ENCODE data around the gene POU2F1. TPM values are rescaled to one million over a fixed set of nuclear protein-coding genes. Genes with fewer than 3 reads are reported as not detected.
A peak's percentile ranks its signal among the peaks of the same experiment; 100 is the strongest.

The POU2F1 gene
- total RNA-seq, 1 donor from 2014 or later: 5.6 TPM

DNA sequence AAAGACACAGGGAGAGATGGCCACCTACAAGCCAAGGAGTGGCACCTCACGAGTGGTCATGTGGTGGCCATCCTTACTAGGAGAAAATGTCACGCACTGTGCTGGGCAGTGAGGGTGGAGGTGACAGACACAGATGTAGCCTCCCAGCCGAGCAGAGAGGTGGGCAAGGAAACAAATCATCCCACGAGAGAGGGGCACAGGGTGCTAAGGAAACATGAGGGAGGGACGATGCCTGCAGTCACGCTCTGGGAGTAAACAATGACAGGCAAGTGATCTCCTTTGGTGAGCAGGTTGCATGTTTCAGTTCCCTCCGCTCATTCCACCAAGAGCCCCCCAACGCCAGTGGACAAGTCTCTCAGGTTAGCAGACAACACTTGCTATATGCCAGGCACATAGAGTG is 231.8 kb downstream of the POU2F1 start:
- no peak for DNase-seq

DNA sequence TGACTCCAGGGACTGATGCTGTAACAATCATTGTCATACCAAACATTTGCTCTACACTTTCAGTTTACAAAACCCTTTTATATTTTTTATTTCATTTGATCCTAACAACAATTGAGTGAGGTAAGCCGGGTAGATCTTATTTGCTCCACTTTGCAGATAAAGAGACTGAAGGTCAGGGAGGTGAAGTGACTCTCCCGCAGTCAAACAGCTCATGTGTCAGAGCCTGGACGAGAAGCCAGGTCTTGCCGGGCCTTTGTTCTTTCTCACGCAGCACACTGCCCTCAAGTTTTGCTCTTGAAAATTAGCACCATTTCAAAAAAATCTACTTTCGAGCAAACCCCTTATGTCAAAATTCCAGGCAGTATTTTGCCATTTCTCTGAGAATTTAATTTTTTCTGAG is 232.4 kb downstream of the POU2F1 start:
- no peak for DNase-seq

DNA sequence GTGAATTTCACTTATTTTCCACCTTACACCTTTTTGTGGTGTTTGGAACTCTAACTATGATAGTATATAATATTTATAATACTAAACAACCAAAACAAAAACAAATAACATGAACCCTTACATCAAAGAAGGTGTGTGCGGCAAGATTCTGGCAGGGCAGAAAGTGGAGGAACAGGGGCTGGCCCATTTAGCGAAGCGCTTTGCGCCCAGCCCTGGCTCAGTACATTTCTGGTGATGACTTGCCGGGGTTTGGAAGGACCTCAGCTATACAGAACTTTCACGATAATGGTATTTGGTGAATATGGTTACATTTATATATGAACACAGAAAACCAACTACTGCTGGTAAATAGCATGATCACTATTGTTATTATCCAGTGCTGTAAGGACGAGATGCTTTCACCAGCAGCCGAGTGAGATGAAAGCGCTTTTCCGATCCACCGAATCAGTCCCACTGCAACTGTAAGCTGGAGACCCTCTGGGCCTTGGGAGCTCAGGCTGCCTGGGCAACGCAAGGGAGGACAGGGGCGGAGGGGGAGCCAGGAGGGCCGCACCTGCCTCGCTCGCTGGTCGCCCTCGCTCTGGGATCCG is 233.7 kb downstream of the POU2F1 start:
- DNase-seq: no peak

DNA sequence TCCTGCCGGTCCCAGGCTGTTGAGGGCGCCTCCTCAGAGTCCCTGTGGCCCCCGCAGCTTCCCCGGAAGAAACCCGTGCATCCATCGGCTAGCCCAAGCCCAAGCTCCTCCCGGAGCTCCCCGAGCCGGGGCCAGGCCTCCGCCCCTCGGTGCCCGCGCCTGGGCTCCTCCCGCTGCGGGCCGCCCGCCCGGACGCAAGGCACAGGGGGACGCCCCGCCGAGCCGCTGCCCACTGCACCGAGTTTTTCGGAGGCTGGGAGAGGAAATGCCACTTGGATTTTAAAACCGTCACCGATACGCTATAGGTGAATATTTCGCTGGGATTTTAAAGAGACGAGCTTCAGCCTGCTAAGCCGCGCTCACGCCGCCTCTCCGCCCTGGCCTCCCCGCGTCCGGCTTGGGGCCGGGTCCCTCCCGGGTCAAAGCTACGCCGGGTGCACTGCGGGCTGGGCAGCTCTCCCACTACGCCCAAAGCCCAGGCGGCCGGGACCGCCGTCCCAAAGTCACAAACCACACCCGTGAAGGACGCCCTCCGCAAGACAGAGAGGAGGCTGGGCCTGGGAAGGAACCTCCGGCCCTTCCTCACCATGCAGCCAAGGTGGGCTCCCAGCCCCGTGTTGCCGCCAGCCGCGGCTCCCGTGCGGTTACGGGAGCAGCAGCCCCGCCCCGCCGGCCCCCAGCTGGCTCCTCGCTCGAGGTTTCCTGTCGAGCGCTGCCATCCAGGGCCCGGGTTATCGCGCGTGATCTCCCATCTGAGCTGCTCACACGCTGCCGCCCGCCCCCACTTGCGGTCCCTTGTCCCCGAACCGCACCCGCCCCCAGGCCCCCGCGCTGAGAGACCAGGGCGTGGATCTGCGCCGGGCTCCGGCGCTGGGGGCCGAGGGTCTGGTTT is 234.5 kb downstream of the POU2F1 start:
- DNase-seq: peak; percentile 46

DNA sequence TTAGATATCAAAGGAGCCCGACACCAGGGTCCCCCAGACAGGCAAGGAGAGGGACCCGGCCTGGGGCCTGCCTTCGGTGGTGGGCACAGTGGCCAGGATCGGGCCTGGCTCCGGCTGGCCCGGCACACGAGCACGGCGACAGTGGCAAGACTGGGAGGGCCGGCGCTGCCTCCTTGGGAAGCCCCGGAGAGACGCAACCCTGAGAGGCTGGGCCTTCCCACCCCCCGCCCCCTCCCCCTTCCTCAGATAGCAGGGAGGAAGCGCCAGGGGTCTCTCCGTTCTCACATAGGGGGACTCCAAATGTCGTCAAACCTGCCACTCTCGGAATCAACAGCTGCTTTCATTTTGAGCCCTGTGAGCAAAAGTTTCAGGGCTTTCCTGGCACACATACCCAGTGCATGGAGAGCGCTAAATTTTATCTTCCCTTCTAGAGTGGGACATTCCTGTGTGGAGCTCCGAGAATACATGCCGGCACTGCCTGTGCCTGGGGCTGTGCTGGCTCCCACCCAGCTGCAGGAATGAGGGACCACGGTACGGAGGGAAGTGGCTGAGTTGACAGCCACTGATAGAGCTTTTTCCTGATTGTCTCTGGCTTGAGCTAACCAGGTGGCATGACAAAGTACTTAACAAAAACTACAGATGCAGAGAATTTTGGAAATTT is 235.2 kb downstream of the POU2F1 start:
- DNase-seq: peak; percentile 15

DNA sequence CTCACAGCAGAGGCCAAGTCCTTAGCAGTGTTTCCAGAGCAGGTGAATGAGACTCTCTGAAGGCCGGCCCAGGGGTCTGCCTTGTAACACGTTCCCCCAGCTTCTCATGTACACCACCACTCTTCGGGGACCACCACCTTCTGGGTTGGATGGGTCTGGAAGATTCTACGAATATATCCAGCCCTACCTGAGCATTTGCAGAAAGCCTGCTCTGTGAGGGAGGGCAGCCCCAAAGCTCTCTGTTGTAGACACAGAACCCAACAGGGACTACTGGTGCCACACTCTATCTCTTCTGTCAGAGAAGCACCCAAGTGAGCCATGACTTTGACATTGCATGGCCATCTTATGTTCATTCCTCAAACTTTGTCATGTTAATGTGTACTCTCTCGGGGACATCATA is 235.8 kb downstream of the POU2F1 start:
- DNase-seq: no peak

DNA sequence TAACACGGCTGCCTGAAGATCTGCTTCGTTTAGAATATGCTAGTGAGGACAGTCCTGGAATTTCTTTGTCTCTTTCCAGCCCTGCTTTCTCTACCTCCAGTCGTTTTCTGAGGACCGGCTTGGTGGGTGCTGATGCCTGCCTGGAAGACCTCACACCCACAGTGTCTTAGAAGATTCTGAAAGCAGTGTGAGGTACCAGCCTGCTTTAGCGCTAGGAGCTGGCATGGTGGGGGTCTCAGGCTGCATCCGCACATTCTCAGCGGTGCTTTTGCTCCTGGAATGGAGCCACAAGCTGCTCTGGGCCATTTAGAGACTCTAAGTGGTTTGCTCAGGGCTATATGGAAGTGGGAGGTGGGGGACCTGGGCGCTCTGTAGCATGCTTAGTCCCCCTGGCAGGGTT is 236.2 kb downstream of the POU2F1 start:
- no peak for DNase-seq

DNA sequence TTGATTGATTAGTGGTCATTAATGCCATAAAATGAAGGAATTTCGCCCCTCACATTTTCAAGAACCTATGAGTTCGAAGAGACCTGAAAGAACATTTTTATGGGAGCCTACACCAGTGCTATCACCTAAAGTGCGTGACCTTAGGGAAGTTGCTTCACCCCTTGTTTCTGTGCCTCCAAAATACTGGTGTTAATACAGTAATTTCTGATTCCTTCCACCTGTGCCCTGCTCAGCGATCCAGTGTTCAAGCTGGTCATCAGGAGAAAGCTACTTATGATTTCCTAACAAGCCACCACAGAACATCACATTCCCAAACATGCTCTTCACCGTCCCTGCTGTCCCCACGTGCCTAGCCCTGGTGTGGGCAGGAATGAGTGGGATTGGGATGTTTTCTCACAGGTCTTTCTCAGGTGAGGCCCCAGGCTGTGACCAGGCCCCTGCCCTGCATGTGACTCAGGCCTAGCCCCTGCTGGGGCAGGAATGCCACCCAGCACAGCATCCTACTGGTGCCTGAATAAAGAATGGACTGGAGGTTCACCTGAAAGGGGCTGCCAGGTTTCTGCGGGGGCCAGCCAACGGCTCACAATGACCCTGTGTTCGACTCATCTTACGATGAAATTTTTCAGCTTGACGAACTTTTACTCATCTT is 237.4 kb downstream of the POU2F1 start:
- no peak for DNase-seq

DNA sequence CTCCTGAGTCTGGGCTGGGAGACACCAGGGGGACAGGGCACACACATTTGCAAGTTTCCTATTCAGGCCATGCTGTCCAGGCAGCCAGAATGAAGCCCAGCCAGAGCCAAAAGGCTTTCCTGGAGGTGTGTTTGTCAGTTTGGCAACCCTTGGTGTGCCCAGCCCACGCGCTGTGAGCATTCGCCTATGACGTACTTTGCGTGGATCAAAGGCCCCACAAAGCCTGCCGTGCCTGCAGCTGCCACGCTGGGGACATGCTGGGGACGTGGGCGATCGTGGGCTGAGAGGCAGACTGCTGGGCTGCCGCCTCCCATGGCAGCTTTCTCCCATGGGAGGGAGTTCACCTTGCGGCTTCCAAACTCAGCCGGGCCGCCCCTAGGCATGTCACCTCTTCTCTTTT is 240.2 kb downstream of the POU2F1 start:
- DNase-seq: no peak

DNA sequence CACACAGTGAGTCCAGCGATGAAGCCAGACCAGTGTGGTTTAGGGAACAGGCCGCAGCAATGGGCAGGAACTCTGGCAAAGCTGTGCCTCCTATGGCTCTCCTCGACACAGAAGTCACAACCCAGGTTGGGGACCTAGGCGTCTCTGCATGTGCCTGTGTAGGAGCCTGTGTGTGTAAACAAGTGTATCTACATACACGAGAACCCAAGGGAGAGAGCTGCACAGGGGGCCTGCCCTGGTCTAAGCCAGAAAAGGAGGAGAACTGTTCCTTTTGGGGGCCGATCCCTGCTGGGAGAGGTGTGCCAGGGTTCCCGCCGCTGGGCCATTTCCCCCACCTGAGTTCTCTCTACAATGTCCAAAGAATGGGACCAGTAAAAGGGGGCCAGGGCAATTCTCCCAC is 241.7 kb downstream of the POU2F1 start:
- DNase-seq: no peak

DNA sequence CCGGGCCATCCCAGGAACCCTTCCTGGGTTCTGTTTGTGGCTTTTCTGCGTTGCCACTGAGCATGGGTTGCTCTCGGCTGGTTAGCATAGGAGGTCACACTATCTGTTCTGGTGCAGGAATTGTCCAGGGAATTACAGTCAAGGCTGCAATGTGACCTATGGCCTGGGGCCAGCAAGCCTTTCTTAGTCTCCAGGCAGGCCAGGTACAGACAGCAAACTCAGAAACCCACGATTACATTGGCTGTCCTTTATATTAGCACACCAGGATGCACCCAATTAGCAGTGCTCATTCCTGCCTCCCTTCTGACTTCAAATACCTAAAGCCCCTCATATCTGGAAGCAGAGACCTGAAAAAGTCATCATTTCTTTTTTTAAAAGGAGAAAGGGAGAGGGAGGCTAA is 242.4 kb downstream of the POU2F1 start:
- no peak for DNase-seq

DNA sequence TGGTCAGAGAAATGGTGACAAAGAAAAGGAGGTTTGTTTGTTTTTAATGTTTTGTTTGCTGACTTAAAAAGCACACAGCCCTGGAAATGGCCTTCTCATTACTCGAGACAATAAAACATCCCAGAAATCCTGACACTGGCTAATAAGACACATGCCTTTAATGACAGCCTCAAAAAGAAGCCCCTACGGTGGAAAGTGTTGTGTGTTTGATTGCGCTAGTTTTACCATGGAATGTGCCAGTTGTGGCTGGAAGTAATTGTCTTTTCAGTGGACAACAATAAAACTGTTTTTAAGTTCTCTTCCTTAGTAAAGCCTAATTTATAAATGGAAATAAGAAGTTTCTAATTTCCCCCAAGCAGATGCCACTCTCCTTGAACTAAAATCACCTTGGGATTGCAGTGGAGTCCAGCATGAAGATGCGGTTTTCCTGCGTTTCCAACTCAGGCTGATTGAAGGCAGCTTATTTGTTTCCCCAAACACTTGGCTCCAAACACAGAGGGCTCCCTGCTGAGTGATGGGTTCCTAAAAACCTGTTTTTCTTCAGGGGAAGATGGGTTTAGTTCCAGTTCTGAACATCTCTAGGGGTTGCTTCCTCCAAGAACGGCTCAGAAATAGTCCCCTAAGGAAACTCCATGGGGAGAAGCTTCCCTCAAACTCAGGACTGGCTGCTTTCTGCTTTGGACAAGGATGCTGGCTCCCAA is 243.3 kb downstream of the POU2F1 start:
- no peak for DNase-seq

DNA sequence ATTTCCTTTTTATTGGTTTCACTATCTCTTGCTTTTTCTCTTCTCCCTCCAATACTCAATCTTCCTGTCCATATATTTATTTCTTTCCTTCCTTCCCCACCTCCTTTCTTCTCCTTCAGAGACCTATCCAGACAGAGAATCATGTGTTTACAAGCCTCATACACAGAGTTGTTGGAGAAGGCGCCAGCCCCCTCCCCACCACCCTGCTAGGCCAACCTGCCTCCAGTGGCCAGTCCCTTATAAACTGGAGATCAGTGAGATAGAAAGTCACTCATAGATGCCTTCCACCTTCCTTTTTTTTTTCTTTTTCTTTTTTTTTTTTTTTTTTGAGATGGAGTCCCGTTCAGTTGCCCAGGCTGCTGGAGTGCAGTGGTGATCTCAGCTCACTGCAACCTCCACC is 244.3 kb downstream of the POU2F1 start:
- DNase-seq: no peak

DNA sequence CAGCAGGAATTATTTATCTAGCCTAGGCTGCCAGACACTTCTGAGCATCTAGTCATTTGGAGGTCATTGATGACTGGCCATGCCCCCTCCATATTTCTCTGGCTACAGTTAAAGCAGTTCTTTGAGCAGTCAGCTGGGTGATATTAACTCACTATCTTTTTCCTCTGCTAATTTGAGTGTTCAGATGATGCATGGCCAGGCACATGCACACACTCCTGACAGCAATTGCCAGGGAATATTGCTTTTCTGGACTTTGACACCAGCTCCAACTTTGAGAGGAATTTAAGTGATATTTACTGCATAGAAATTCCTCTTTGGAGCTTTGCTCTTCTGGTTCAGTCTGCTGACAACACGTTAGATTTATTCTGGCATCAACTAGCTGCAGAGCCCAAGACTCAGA is 245.1 kb downstream of the POU2F1 start:
- DNase-seq: no peak

DNA sequence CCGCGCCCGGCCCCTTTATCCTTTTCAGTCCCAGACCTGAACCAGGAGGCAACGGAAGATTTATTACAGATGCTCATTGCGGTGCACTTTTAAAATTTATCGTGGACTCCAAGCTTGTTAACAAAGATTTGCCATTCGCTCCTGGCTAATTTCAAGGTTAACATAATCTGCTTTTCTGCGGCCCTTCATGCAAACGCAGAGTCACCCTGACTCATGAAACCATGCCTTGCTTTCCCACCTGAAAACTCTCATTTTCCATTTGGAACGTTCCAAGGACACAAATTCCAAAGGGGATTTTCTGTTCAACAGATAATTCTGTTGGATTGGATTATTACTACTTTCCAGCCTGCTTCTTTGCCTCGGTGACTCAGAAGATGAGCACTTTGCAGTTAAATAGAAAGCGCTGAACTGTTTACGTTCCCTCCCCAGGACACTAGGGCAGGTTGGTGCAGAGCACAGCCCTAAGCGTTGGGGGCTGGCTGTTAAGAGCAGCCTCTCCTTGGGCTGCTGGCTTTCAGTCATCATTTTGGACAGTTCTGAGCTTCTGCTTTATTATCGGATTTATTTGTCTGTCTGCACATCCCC is 246.5 kb downstream of the POU2F1 start:
- no peak for DNase-seq

DNA sequence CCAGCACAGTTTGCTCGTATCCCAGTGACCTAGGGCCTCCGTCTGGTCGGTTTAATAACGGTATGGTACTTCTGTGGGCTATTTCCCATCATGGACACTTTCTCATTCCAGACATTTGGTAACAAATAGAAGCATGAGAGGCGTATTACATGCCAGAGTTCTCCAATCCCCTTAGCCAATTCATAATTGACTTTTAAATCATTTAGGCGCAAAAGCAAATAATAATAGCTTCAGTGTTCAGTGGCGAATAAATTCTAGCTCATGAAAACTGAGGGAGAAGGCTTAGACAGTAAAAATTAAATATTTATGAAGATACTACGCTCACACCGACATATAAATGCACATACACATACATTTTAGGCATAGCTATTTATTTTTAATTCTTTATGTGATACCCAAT is 247.1 kb downstream of the POU2F1 start:
- DNase-seq: no peak

DNA sequence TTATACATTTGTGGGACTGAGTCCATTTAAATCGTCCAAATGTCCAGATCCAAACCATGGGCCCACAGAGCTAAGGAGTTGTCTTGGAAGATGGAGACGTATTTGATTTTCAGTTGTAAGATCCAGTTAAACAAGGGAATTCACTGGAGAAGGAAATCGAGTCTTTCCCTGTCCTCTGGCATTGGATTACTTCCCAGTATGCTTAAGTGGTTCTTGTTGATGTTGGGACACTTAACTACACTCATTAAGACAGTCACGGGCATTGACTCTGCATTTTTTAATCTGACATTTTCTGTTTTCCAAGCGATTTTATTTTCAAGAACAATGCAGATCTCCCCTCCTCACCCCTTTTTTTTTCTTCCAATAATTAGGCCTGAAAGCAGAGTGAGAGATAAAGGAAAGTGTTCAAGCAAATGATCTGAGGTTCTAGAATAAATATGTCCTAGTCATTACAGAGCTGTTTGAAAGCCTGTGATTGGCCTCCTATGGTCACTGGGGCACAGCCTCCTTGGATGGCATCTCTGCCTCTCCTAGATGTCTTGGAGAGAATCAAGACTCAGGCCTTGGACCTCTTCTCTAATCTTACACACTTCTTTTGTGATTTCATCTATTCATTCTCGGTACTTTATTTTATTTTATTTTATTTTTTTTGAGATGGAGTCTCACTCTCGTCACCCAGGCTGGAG is 248.7 kb downstream of the POU2F1 start:
- DNase-seq: no peak

DNA sequence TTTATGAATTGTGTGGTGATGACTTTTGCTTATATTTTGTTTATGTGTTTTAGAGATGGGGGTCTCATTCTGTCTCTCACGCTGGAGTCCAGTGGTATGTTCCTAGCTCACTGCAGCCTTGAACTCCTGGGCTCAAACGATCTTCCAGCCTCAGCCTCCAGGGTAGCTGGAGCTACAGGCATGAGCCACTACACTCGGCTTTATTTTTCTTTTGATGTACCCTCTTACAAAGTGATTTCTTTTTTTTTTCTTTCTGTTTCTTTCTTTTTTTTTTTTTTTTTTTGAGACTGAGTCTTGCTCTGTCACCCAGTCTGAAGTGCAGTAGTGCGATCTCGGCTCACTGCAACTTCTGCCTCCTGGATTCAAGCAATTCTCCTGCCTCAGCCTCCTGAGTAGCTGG is 250.9 kb downstream of the POU2F1 start:
- DNase-seq: no peak

DNA sequence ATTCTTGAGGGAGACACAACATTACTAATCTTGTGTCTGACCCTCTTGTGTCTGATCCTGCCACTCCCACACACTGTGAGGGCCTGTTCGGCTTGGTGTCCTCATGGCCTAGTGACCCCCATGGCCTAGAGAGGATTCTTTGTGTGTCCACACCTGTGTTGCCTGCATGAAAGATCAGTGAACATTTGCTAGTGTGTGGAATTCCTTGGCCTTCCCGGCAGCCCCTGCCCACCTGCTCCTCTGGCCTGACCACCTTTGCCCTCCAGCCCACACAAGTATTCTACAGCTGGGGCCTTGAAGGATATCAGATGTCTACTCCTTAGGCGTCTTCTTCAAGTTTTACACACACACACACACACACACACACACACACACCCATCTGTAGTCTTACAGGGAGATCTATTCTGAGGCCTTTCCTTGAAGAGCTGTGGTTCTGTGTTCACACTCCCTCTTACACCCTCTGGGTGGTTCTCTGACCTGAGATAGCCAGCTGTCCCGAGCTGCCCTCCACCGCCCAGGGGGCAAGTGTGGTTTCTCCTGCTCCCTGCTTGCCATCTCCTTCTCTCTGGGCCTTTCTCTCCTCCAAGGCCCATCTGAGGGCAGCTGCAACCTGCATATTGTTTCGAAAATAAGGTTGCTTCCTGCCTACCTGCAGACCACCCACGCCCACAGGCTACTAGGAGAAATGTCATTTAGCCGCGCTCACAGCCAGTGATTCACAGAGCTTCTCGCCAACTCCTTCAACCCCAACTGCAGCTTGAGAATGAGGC is 252.3 kb downstream of the POU2F1 start:
- DNase-seq: no peak

DNA sequence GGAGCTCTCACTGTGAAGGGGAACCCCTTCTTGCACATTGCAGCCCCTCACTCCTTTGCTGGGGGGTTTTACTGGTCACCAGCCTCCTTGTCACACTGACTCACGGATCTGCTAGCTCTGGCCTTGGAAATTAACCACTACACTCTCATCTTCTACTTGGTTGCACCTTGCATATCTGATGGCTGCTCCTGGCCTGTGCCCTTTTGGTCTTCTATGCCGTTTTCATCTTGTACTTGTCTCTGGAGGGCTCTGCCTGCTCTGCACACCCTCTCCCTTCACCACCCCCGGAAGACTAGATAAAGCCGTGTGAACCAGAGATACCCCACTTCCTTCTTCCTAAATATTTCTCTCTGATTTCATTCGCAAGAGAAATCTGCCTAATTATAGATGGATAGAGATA is 253.1 kb downstream of the POU2F1 start:
- no peak for DNase-seq

DNA sequence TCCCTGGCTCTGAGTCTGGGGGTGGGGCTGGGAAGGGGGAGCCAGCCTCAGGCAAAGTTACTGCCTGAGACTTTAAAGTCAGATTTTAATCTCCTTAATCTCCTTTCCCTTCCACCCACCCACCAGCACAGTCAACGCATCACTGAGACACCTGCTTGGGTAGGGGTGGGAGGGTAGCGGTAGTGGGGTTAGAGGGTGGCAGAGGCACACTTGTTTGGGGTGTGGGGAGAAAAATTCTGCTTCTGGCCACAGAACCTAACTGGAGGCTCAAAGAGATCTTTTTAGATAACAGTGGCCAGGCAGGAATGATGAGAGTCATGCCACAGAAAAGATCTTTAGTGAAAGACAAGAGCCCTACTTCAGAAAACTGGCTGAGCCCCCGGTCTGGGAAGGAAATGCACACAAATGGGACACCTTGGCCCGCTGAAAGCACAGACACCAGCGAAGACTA is 253.5 kb downstream of the POU2F1 start:
- no peak for DNase-seq

Data from dermis blood vessel endothelial cell (primary cell).